HCT116 (cell line): ENCODE results near the gene BLOC1S2.

Experiments
- CBX3 ChIP-seq: IDR thresholded peaks from 2 replicates; pipeline ENCODE4 v1.6.1; 2012; ENCODE audit warnings: low read depth
- EZH2 ChIP-seq: fragments of 200-600 bp; sonication (generic); IDR thresholded peaks from 2 replicates; pipeline ENCODE4 v1.6.1; 2017; ENCODE audit warnings: antibody characterized with exemption, mixed run types
- JUND ChIP-seq: IDR thresholded peaks from 2 replicates; pipeline ENCODE4 v1.6.1; 2012
- POLR2A ChIP-seq: IDR thresholded peaks from 2 replicates; pipeline ENCODE4 v1.7.0; 2011; ENCODE audit warnings: borderline replicate concordance; ENCODE audit not compliant: insufficient read depth, insufficient read length; ENCODE audit errors: extremely low read depth
- POLR2AphosphoS5 ChIP-seq: IDR thresholded peaks from 2 replicates; pipeline ENCODE4 v1.6.1; 2011; ENCODE audit warnings: mild to moderate bottlenecking, low read depth, low read length, moderate library complexity
- RAD21 ChIP-seq: IDR thresholded peaks from 2 replicates; pipeline ENCODE4 v1.6.1; 2012; ENCODE audit warnings: low read depth, mild to moderate bottlenecking
- SP1 ChIP-seq: IDR thresholded peaks from 2 replicates; pipeline ENCODE4 v1.6.1; 2012; ENCODE audit warnings: low read depth
- TCF7L2 ChIP-seq: IDR thresholded peaks from 2 replicates; pipeline ENCODE4 v1.7.0; 2011; ENCODE audit warnings: borderline replicate concordance, inconsistent platforms; ENCODE audit not compliant: insufficient read depth, insufficient read length; ENCODE audit errors: extremely low read depth
- YY1 ChIP-seq: IDR thresholded peaks from 2 replicates; pipeline ENCODE4 v1.6.1; 2011; ENCODE audit warnings: low read length, low read depth, moderate library complexity, mild to moderate bottlenecking; ENCODE audit not compliant: insufficient replicate concordance; ENCODE audit errors: extremely low read depth
- ZNF274 ChIP-seq: fragments of 200-500 bp; sonication (Bioruptor generic); IDR thresholded peaks from 2 replicates; pipeline ENCODE4 v1.6.1; 2014; ENCODE audit warnings: mild to moderate bottlenecking, low read depth, low read length, inconsistent platforms
- TF ChIP-seq, protein P1 (sequence below), 3 experiments: fragments of 200-600 bp in 1 of 3; sonication (generic) in 1 of 3; IDR thresholded peaks in 2 of 3; conservative IDR thresholded peaks in 1 of 3; 2 replicates each; pipeline ENCODE4 v1.5.1; 2012 to 2017; ENCODE audit warnings: low read depth in 2 of 3, low read length in 2 of 3, antibody characterized with exemption in 1 of 3, borderline replicate concordance in 1 of 3, control low read depth in 1 of 3, mild to moderate bottlenecking in 1 of 3, mixed read lengths in 1 of 3, mixed run types in 1 of 3, moderate library complexity in 1 of 3; ENCODE audit not compliant: insufficient read depth in 1 of 3
- TF ChIP-seq, protein P2 (sequence below): IDR thresholded peaks from 2 replicates; pipeline ENCODE4 v1.6.1; 2012; ENCODE audit warnings: low read depth
- TF ChIP-seq, protein P3 (sequence below): IDR thresholded peaks from 2 replicates; pipeline ENCODE4 v1.6.1; 2012

DNA sequence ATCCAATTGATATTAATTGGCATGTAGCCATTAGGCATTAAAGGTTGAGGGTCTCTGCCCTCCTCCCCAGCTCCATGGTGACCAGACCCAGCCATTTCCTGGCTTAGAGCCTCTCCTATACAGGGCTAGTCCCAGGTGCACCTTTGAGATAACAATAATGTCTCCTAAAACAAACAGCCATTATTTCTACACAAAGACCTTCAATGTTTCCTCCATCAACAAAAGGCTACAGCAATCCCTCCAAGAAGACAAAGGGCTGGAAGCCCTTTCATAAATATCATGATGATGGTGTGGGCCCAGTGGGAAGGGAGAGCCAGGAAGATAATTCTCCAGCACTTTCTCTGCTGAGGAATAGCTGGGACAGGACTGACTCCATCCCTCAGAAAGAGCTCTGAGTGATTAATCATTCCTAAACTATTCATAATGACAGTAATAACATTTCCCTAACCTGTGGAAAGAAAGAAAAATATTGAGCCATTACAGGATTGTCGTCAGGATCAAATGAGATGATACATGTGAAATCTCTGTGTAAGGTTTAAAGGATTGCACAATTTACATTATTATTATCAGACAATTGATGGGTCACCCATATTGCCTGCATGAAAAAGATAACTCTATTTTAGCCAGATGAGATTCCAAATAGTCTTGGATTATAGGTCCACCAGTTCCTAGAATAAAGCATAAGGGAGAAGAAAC is 33.4 kb upstream of the BLOC1S2 start:
- TF ChIP-seq, protein P1, sequence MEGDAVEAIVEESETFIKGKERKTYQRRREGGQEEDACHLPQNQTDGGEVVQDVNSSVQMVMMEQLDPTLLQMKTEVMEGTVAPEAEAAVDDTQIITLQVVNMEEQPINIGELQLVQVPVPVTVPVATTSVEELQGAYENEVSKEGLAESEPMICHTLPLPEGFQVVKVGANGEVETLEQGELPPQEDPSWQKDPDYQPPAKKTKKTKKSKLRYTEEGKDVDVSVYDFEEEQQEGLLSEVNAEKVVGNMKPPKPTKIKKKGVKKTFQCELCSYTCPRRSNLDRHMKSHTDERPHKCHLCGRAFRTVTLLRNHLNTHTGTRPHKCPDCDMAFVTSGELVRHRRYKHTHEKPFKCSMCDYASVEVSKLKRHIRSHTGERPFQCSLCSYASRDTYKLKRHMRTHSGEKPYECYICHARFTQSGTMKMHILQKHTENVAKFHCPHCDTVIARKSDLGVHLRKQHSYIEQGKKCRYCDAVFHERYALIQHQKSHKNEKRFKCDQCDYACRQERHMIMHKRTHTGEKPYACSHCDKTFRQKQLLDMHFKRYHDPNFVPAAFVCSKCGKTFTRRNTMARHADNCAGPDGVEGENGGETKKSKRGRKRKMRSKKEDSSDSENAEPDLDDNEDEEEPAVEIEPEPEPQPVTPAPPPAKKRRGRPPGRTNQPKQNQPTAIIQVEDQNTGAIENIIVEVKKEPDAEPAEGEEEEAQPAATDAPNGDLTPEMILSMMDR (IDR thresholded peaks at IDR 0.05 in 2 of 3, conservative IDR thresholded peaks at IDR 0.05 in 1 of 3; ENCODE audit: borderline replicate concordance in 1 of 3, insufficient read depth in 1 of 3, low read depth in 2 of 3, low read length in 2 of 3): no peak
- TF ChIP-seq EZH2 (no peak), POLR2A (no peak), ZNF274 (no peak), YY1 (no peak), RAD21 (no peak), POLR2AphosphoS5 (no peak), SP1 (no peak), TCF7L2 (no peak), CBX3 (no peak), JUND (no peak)
- TF ChIP-seq, protein P2, sequence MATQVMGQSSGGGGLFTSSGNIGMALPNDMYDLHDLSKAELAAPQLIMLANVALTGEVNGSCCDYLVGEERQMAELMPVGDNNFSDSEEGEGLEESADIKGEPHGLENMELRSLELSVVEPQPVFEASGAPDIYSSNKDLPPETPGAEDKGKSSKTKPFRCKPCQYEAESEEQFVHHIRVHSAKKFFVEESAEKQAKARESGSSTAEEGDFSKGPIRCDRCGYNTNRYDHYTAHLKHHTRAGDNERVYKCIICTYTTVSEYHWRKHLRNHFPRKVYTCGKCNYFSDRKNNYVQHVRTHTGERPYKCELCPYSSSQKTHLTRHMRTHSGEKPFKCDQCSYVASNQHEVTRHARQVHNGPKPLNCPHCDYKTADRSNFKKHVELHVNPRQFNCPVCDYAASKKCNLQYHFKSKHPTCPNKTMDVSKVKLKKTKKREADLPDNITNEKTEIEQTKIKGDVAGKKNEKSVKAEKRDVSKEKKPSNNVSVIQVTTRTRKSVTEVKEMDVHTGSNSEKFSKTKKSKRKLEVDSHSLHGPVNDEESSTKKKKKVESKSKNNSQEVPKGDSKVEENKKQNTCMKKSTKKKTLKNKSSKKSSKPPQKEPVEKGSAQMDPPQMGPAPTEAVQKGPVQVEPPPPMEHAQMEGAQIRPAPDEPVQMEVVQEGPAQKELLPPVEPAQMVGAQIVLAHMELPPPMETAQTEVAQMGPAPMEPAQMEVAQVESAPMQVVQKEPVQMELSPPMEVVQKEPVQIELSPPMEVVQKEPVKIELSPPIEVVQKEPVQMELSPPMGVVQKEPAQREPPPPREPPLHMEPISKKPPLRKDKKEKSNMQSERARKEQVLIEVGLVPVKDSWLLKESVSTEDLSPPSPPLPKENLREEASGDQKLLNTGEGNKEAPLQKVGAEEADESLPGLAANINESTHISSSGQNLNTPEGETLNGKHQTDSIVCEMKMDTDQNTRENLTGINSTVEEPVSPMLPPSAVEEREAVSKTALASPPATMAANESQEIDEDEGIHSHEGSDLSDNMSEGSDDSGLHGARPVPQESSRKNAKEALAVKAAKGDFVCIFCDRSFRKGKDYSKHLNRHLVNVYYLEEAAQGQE: no peak
- TF ChIP-seq, protein P3, sequence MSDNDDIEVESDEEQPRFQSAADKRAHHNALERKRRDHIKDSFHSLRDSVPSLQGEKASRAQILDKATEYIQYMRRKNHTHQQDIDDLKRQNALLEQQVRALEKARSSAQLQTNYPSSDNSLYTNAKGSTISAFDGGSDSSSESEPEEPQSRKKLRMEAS: no peak
